MCF 10A (cell line): ENCODE data around the gene MAP3K13. TPM values are rescaled to one million over a fixed set of nuclear protein-coding genes. Genes with fewer than 3 reads are reported as not detected.

ENCODE experiments used
- BruUV-seq: library from RNA; stranded (reverse); fragments of 400-500 nt; replicated peaks from 2 replicates; lab custom pipeline; 2021; lab: Mats Ljungman, UMichigan
- CTCF ChIA-PET: fragments of 300-600 bp; sonication (Branson Sonifier 250); formaldehyde crosslinking; extraction: SDS; loops from one replicate; lab custom pipeline; 2021; ENCODE audit warnings: antibody characterized with exemption, inconsistent platforms; lab: Yijun Ruan, JAX
- POLR2A ChIA-PET: fragments of 300-600, 350-650 bp; sonication (Branson Sonifier 250); formaldehyde crosslinking; extraction: SDS; loops from one replicate; lab custom pipeline; 2020; ENCODE audit warnings: antibody characterized with exemption, inconsistent platforms; lab: Yijun Ruan, JAX
- DNase-seq: peaks from one replicate; pipeline ENCODE4 v3.0.0-alpha.2; 2018; ENCODE audit not compliant: unreplicated experiment
- H3K27ac Mint-ChIP-seq: one replicate; pipeline ENCODE4 v1.8.0; 2022; ENCODE audit warnings: mild to moderate bottlenecking, low read depth, mixed read lengths; ENCODE audit not compliant: unreplicated experiment
- H3K27me3 Mint-ChIP-seq: one replicate; pipeline ENCODE4 v1.8.0; 2022; ENCODE audit warnings: mixed read lengths; ENCODE audit not compliant: insufficient read depth, unreplicated experiment
- H3K36me3 Mint-ChIP-seq: one replicate; pipeline ENCODE4 v1.8.0; 2022; ENCODE audit warnings: mild to moderate bottlenecking, moderate library complexity, mixed read lengths; ENCODE audit not compliant: insufficient read depth, unreplicated experiment
- H3K4me1 Mint-ChIP-seq: one replicate; pipeline ENCODE4 v1.8.0; 2022; ENCODE audit warnings: mixed read lengths; ENCODE audit not compliant: insufficient read depth, unreplicated experiment
- H3K4me3 Mint-ChIP-seq: one replicate; pipeline ENCODE4 v1.8.0; 2022; ENCODE audit warnings: mild to moderate bottlenecking, moderate library complexity, mixed read lengths; ENCODE audit not compliant: unreplicated experiment
- H3K9me3 Mint-ChIP-seq: one replicate; pipeline ENCODE4 v1.8.0; 2022; ENCODE audit warnings: mixed read lengths; ENCODE audit not compliant: unreplicated experiment
- CTCF ChIP-seq: fragments of 200-600 bp; IDR thresholded peaks from one replicate; pipeline ENCODE4 v1.8.0; 2022; ENCODE audit warnings: antibody characterized with exemption, mild to moderate bottlenecking; ENCODE audit not compliant: unreplicated experiment
- intact Hi-C: fragments of 100-400 bp; cut with micrococcal nuclease; formaldehyde crosslinking; loops from 2 replicates; pipeline ENCODE4 v1.14.1; 2022
- total RNA-seq: library from RNA; stranded (reverse); gene quantifications from 2 replicates; pipeline ENCODE4 v1.2.3, GENCODE V29; 2022

Gene MAP3K13
- total RNA-seq, 1 experiment from 2014 or later = 15.8 TPM

- Mint-ChIP-seq H3K4me3 (no peak overlapping the region), H3K36me3 (no peaks in the 10 kb centered on the region), H3K27ac (peak overlapping the region; percentile 78), H3K27me3 (no peaks in the 10 kb centered on the region), H3K4me1 (peaks cover 25% of the 10 kb centered on the region), H3K9me3 (no peaks in the 10 kb centered on the region)
- DNase-seq = peak; percentile 80
- intact Hi-C loops = no loop called here
- TF ChIP-seq CTCF = no peak
- ChIA-PET POLR2A (interaction anchor here (0.7 to 2.4 kb wide), 2 partner anchors 11 to 27 kb away, joined by 3 to 9 read pairs; partner anchors contain the start of gene MAP3K13), CTCF (interaction anchor here (0.6 kb wide), 1 partner anchor 20 kb away, joined by 6 read pairs; no protein-coding TSS in a partner anchor)
- BruUV-seq = no TSS peak
Measured at GRCh38 chr3:185335799-185336198, 27.1 kb upstream of the MAP3K13 start.

- CTCF ChIA-PET = interaction anchor here (0.9 kb wide), 1 partner anchor 12 kb away, joined by 4 read pairs; no protein-coding TSS in a partner anchor
- BruUV-seq = TSS peak; percentile 87
- no peaks in the 10 kb centered on the region for H3K36me3 Mint-ChIP-seq
Measured at GRCh38 chr3:185337231-185337816, 25.6 kb upstream of the MAP3K13 start.

GRCh38 chr3:185339945-185340344 lies 23.0 kb upstream of the MAP3K13 start:
- H3K9me3 Mint-ChIP-seq = no peaks in the 10 kb centered on the region
- peaks cover 22% of the 10 kb centered on the region for H3K4me1 Mint-ChIP-seq
- no peak overlapping the region for H3K27ac Mint-ChIP-seq
- BruUV-seq = no TSS peak
- CTCF ChIA-PET = interaction anchor here (0.7 kb wide), 1 partner anchor 1196 kb away, joined by 4 read pairs; no protein-coding TSS in a partner anchor
- H3K27me3 Mint-ChIP-seq = no peaks in the 10 kb centered on the region
- intact Hi-C loops = no loop called here
- DNase-seq = no peak
- no peaks in the 10 kb centered on the region for H3K36me3 Mint-ChIP-seq
- POLR2A ChIA-PET = no interaction called here
- TF ChIP-seq CTCF = no peak
- no peak overlapping the region for H3K4me3 Mint-ChIP-seq

More at GRCh38 chr3:185337231-185337816, 25.6 kb upstream of the MAP3K13 start:
- Mint-ChIP-seq H3K9me3 (no peaks in the 10 kb centered on the region), H3K4me3 (no peak overlapping the region), H3K4me1 (peaks cover 18% of the 10 kb centered on the region), H3K27me3 (no peaks in the 10 kb centered on the region), H3K27ac (peak overlapping the region; percentile 40)
- POLR2A ChIA-PET = interaction anchor here (2.4 kb wide), 1 partner anchor 26 kb away, joined by 9 read pairs; the partner anchor contains the start of gene MAP3K13
- TF ChIP-seq CTCF = no peak
- intact Hi-C loops = no loop called here
- DNase-seq = peak; percentile 42

GRCh38 chr3:185340751-185341150 lies 22.2 kb upstream of the MAP3K13 start:
- H3K27me3 Mint-ChIP-seq = no peaks in the 10 kb centered on the region
- no peak overlapping the region for H3K4me3 Mint-ChIP-seq
- H3K36me3 Mint-ChIP-seq = no peaks in the 10 kb centered on the region
- no peaks in the 10 kb centered on the region for H3K9me3 Mint-ChIP-seq
- intact Hi-C loops = no loop called here
- peaks cover 20% of the 10 kb centered on the region for H3K4me1 Mint-ChIP-seq
- no peak overlapping the region for H3K27ac Mint-ChIP-seq
- POLR2A ChIA-PET = no interaction called here
- DNase-seq = no peak
- no peak for TF ChIP-seq CTCF
- CTCF ChIA-PET = no interaction called here
- BruUV-seq = no TSS peak
